Astrocyte of the cerebellum (primary cell): ENCODE results near the gene ATXN1.

Experiments used
- DNase-seq: peaks from one replicate; pipeline ENCODE4 v3.0.0-alpha.2; 2011; ENCODE audit warnings: low read depth
- H3K4me3 ChIP-seq: 2 replicates; pipeline ENCODE4 v1.5.1; 2011; ENCODE audit warnings: mild to moderate bottlenecking, low read depth, low read length, moderate library complexity
- in situ Hi-C: cut with HindIII; loops from 2 replicates; pipeline ENCODE4 v1.10.0; 2017; ENCODE audit warnings: low sequenced_read_pairs
- TF ChIP-seq, protein P1 (sequence below): IDR thresholded peaks from 2 replicates; pipeline ENCODE4 v1.5.1; 2012; ENCODE audit warnings: low read length, low read depth, moderate library complexity, mild to moderate bottlenecking; ENCODE audit errors: missing control alignments

The ATXN1 gene

DNA sequence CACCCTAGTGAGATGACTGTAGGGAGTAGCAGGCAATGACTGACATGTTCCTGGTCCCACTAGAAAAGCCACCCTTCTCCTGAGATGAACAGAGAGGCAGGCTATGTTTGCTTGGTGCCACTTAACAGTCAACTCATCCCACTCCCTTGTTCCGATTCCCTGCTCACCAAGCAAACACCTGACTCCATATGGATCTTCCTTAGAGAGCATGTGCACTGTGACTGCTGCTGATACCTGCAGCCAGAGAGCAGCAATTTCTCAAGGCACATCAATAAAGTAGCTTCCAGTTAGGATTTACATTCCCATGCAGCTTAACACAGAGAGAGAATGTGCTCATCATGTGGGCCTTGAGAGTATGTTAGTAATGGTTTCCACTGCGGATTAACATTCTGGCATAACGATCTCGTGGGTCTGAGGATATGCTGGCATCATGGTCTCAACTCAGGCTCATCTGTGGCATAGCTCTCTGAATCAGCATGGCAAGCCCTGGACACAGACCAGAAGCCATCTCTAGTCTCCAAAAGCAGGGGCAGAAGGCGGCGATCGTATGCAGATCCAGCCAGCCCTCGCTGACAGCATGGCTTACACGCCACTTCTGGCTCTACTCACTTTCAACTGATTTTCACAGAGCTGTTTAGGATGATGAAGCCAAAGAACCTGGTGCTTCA is 43.9 kb downstream of the ATXN1 start:
- in situ Hi-C loops = no loop called here
- no peak overlapping the region for H3K4me3 ChIP-seq

DNA sequence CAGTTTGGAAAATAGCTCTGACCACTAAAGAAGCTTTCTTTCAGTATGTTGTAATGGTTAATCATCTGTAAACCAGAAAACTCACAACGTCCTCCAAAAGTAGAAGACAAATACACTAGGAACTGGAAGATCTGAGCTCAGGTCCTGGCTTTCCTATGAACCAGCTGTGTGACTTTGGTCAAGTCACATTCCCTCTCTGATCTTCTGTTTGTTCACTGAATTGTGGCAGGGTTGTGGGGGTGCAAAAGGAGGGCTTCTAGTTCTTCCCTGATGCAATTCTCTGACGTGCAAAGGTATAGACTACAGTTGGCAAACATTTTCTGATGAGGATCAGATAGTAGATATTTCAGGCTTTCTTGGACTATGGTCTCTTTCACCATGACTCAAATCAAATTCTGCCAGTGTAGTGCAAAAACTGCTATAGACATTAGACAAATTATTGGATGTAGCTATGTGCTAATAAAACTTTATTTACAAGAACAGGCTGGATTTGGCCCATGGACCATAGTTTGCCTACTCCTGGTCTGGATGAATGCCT is 44.9 kb downstream of the ATXN1 start:
- TF ChIP-seq, protein P1, sequence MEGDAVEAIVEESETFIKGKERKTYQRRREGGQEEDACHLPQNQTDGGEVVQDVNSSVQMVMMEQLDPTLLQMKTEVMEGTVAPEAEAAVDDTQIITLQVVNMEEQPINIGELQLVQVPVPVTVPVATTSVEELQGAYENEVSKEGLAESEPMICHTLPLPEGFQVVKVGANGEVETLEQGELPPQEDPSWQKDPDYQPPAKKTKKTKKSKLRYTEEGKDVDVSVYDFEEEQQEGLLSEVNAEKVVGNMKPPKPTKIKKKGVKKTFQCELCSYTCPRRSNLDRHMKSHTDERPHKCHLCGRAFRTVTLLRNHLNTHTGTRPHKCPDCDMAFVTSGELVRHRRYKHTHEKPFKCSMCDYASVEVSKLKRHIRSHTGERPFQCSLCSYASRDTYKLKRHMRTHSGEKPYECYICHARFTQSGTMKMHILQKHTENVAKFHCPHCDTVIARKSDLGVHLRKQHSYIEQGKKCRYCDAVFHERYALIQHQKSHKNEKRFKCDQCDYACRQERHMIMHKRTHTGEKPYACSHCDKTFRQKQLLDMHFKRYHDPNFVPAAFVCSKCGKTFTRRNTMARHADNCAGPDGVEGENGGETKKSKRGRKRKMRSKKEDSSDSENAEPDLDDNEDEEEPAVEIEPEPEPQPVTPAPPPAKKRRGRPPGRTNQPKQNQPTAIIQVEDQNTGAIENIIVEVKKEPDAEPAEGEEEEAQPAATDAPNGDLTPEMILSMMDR = no peak
- in situ Hi-C loops = no loop called here
- no peak overlapping the region for H3K4me3 ChIP-seq
- DNase-seq = no peak

More for the DNA sequence above, 43.9 kb downstream of the ATXN1 start:
- DNase-seq = no peak
- TF ChIP-seq, protein P1 = no peak

DNA sequence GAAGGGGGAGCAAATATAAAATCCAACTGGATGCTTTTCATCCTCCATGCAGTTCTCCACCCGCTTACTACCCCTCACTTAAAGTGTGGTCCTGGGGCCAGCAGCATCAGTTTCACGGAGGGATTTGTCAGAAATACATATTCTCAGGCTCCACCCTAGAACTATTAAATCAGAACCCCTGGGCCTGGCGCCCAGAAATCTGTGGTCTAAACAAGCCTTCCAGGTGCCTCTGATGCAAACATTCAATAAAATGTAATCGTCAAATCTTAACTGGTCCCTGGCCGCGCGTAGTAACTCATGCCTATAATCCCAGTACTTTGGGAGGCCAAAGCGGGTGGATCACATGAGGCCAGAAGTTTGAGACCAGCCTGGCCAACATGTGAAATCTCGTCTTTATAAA is 47.7 kb downstream of the ATXN1 start:
- no peak overlapping the region for H3K4me3 ChIP-seq
- in situ Hi-C loops = no loop called here
- no peak for DNase-seq
- TF ChIP-seq, protein P1 = no peak

DNA sequence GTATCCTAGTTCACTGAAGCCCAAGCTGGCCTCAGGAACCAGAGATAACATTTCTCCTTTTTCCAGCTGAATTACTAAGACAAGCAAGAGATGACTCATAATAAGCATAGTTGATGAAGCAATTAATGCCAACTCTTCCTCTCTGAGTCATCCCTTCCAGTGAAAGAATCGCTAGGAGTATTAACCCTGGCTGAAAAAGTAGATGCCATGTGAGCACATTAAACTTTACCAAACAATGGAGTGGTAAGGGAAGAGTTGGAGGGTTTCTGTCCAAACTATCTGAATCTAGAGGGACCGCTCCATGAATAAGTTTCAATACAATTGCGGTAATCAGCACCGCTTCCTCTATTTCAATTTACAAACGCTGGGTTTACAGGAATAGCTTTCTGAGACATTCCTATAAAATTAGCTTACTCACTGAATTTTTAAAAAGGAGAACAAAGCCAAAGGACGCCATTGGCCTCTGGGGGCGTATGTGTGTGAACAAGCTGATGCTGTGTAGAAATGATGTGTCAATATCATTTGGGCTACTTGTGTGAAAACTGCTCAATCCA is 48.3 kb downstream of the ATXN1 start:
- in situ Hi-C loops = no loop called here
- TF ChIP-seq, protein P1 = peak; percentile 58
- DNase-seq = peak; percentile 83
- H3K4me3 ChIP-seq = peak overlapping the region; percentile 3

DNA sequence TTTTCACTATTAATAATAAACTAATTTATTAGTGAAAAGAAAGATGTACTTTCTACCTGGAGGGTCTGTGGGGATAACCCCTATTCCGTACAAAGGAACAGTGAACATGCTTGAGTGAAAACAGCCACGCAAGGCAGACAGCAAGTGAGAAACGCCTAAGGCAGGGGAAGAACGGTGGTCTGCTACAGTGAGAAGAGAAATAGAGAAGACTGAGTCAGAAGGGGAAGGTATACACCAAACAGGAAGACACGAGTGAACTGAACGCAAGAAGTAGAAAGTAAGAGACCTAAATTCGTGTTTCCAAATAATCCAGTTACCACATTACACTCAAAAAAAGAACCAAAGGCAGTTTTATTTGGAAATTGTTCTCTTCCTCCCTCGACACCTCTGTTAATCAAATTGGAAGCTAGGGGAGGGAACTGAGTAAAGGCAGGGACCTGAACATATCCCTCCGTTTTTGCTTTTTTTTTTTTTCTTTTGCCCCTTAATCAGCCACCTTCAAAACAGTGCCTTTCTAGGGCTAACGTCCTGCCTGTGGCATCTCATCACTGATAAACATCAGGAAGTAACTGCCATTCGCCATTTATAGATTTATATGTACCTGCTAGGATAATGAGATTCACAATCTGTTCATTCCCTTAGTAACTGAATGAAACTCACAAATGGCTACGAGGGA is 48.9 kb downstream of the ATXN1 start:
- in situ Hi-C loops = no loop called here
- peak overlapping the region; percentile 0 for H3K4me3 ChIP-seq
- no peak for DNase-seq

More for the DNA sequence above, 48.9 kb downstream of the ATXN1 start:
- TF ChIP-seq, protein P1 = no peak
